ENCODE results near the gene ARRB2. TPM values are rescaled to one million over a fixed set of nuclear protein-coding genes. Genes with fewer than 3 reads are reported as not detected.
"Not testable (repeated sequence)": the region's sequence is repeated elsewhere in the genome, so short reads cannot be mapped to it uniquely, and the experiment has no call there.

ARRB2 gene
- total RNA-seq, 1 donor from 2014 or later = 40.8 TPM

- no peak for DNase-seq (ENCODE audit: low spot score)
Measured at GRCh38 chr17:4701116-4701515, 9.3 kb upstream of the ARRB2 start.

GRCh38 chr17:4703330-4703691 is 7.1 kb upstream of the ARRB2 start:
- no peak for DNase-seq (ENCODE audit: low spot score)

GRCh38 chr17:4704574-4704907 is 5.9 kb upstream of the ARRB2 start:
- not testable (repeated sequence) for DNase-seq (ENCODE audit: low spot score)

GRCh38 chr17:4704991-4705390 is 5.4 kb upstream of the ARRB2 start:
- no peak for DNase-seq (ENCODE audit: low spot score)

- no peak for DNase-seq (ENCODE audit: low spot score)
Measured at GRCh38 chr17:4706121-4706520, 4.3 kb upstream of the ARRB2 start.

GRCh38 chr17:4708436-4708835 is 2.0 kb upstream of the ARRB2 start:
- no peak for DNase-seq (ENCODE audit: low spot score)

GRCh38 chr17:4710693-4711634 is 532 bp downstream of the ARRB2 start:
- DNase-seq (ENCODE audit: low spot score) = no peak

GRCh38 chr17:4711661-4712181 is 1.3 kb downstream of the ARRB2 start:
- no peak for DNase-seq (ENCODE audit: low spot score)

- no peak for DNase-seq (ENCODE audit: low spot score)
Measured at GRCh38 chr17:4712526-4712925, 2.1 kb downstream of the ARRB2 start.

GRCh38 chr17:4714340-4715062 is 4.1 kb downstream of the ARRB2 start:
- not testable (repeated sequence) for DNase-seq (ENCODE audit: low spot score)

GRCh38 chr17:4715063-4715744 is 4.8 kb downstream of the ARRB2 start:
- DNase-seq (ENCODE audit: low spot score) = no peak

- DNase-seq (ENCODE audit: low spot score) = no peak
Measured at GRCh38 chr17:4716081-4716480, 5.6 kb downstream of the ARRB2 start.

GRCh38 chr17:4717791-4718190 is 7.4 kb downstream of the ARRB2 start:
- no peak for DNase-seq (ENCODE audit: low spot score)

GRCh38 chr17:4718276-4718675 is 7.8 kb downstream of the ARRB2 start:
- DNase-seq (ENCODE audit: low spot score) = no peak

GRCh38 chr17:4719146-4719545 is 8.7 kb downstream of the ARRB2 start:
- no peak for DNase-seq (ENCODE audit: low spot score)

GRCh38 chr17:4719684-4720221 is 9.3 kb downstream of the ARRB2 start:
- DNase-seq (ENCODE audit: low spot score) = no peak

GRCh38 chr17:4720787-4721186 is 10.4 kb downstream of the ARRB2 start:
- DNase-seq (ENCODE audit: low spot score) = no peak

- DNase-seq (ENCODE audit: low spot score) = no peak
Measured at GRCh38 chr17:4721203-4722135, 11.0 kb downstream of the ARRB2 start.

- DNase-seq (ENCODE audit: low spot score) = no peak
Measured at GRCh38 chr17:4722678-4723240, 12.3 kb downstream of the ARRB2 start.

GRCh38 chr17:4724650-4725049 is 14.2 kb downstream of the ARRB2 start:
- no peak for DNase-seq (ENCODE audit: low spot score)

All from ureter (tissue), 1 donor.